H1 (cell line): Measurements from ENCODE around the gene NR2F1-AS1.

Experiments used
- BACH1 ChIP-seq: IDR thresholded peaks from 2 replicates; pipeline ENCODE4 v1.6.1; 2012; ENCODE audit warnings: low read length, improper control_type of control experiment
- CHD2 ChIP-seq: IDR thresholded peaks from 2 replicates; pipeline ENCODE4 v1.6.1; 2012; ENCODE audit warnings: low read length, improper control_type of control experiment
- EP300 ChIP-seq, 2 experiments: IDR thresholded peaks; 1 replicate in 1 of 2; 2 replicates in 1 of 2; pipeline ENCODE4 v1.6.1; 2011 to 2012; ENCODE audit warnings: low read depth in 2 of 2, low read length in 2 of 2, mild to moderate bottlenecking in 2 of 2, borderline replicate concordance in 1 of 2, inconsistent platforms in 1 of 2, moderate library complexity in 1 of 2
- KDM1A ChIP-seq: fragments of 200-600, 300-600 bp; sonication (generic); IDR thresholded peaks from 2 replicates; pipeline ENCODE4 v1.7.1; 2016; ENCODE audit warnings: mild to moderate bottlenecking, low read length, borderline replicate concordance
- MAFK ChIP-seq: IDR thresholded peaks from 2 replicates; pipeline ENCODE4 v1.6.1; 2012; ENCODE audit warnings: low read depth, mild to moderate bottlenecking, improper control_type of control experiment, low read length
- POLR2A ChIP-seq, 2 experiments: IDR thresholded peaks; 1 replicate in 1 of 2; 2 replicates in 1 of 2; pipeline ENCODE4 v1.6.1; 2011; ENCODE audit warnings: low read depth in 2 of 2, low read length in 2 of 2, mild to moderate bottlenecking in 2 of 2; ENCODE audit errors: control extremely low read depth in 1 of 2
- POLR2AphosphoS5 ChIP-seq: IDR thresholded peaks from 2 replicates; pipeline ENCODE4 v1.6.1; 2011; ENCODE audit warnings: low read depth, low read length
- RAD21 ChIP-seq, 2 experiments: IDR thresholded peaks in 1 of 2; conservative IDR thresholded peaks in 1 of 2; 2 replicates each; pipeline ENCODE4 v1.6.1; 2011; ENCODE audit warnings: low read depth in 2 of 2, low read length in 2 of 2, improper control_type of control experiment in 1 of 2, inconsistent platforms in 1 of 2, mild to moderate bottlenecking in 1 of 2, moderate library complexity in 1 of 2
- RFX5 ChIP-seq: IDR thresholded peaks from 2 replicates; pipeline ENCODE4 v1.6.1; 2011; ENCODE audit warnings: low read depth, low read length, improper control_type of control experiment, borderline replicate concordance
- SIRT6 ChIP-seq: IDR thresholded peaks from one replicate; pipeline ENCODE4 v1.7.1; 2012; ENCODE audit warnings: low read length, inconsistent platforms
- SP2 ChIP-seq: IDR thresholded peaks from 2 replicates; pipeline ENCODE4 v1.6.1; 2012; ENCODE audit warnings: mild to moderate bottlenecking, low read length, inconsistent platforms
- TCF12 ChIP-seq: IDR thresholded peaks from 2 replicates; pipeline ENCODE4 v1.6.1; 2011; ENCODE audit warnings: low read depth, mild to moderate bottlenecking, low read length
- TF ChIP-seq, protein P1 (sequence below), 3 experiments: IDR thresholded peaks; 1 replicate in 2 of 3; 2 replicates in 1 of 3; pipeline versions ENCODE4 v1.5.1 to v1.6.1; 2011; ENCODE audit warnings: low read length in 3 of 3, mild to moderate bottlenecking in 3 of 3, inconsistent platforms in 2 of 3, low read depth in 1 of 3, moderate library complexity in 1 of 3; ENCODE audit not compliant: insufficient read depth in 1 of 3; ENCODE audit errors: control extremely low read depth in 1 of 3
- TF ChIP-seq, protein P2 (sequence below): fragments of 300-600 bp; sonication (generic); IDR thresholded peaks from 2 replicates; pipeline ENCODE4 v1.7.1; 2012; ENCODE audit warnings: low read length, moderate library complexity, mild to moderate bottlenecking, inconsistent platforms; ENCODE audit not compliant: insufficient replicate concordance

DNA sequence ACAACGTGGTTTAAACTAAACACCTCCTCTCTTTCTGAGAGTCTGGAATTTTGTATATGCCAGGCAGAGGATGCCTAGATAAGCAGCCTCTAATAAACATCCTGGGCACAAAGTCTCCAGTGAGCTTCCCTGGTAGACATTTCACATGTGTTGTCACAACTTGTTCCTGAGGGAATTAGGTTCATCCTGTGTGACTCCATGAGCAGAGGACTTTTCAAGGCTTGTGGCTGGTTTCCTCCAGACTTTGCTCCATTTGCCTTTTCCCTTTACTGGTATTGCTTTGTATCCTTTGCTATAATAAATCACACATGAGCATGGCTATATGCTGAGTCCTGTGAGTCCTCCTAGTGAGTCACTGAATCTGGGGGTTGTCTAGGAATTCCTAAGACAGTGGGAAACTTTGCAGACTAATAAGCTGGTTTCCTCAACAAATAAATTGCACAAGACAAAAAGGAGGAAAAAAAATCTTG is 77.4 kb downstream of the NR2F1-AS1 start:
- TF ChIP-seq, protein P1, sequence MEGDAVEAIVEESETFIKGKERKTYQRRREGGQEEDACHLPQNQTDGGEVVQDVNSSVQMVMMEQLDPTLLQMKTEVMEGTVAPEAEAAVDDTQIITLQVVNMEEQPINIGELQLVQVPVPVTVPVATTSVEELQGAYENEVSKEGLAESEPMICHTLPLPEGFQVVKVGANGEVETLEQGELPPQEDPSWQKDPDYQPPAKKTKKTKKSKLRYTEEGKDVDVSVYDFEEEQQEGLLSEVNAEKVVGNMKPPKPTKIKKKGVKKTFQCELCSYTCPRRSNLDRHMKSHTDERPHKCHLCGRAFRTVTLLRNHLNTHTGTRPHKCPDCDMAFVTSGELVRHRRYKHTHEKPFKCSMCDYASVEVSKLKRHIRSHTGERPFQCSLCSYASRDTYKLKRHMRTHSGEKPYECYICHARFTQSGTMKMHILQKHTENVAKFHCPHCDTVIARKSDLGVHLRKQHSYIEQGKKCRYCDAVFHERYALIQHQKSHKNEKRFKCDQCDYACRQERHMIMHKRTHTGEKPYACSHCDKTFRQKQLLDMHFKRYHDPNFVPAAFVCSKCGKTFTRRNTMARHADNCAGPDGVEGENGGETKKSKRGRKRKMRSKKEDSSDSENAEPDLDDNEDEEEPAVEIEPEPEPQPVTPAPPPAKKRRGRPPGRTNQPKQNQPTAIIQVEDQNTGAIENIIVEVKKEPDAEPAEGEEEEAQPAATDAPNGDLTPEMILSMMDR (IDR thresholded peaks at IDR 0.05; ENCODE audit: control extremely low read depth in 1 of 3, insufficient read depth in 1 of 3, low read depth in 1 of 3, low read length in 3 of 3) = no peak
- no peak for TF ChIP-seq KDM1A
- TF ChIP-seq TCF12 = no peak
- no peak for TF ChIP-seq RFX5
- no peak for TF ChIP-seq BACH1
- no peak for TF ChIP-seq POLR2AphosphoS5
- TF ChIP-seq RAD21 (IDR thresholded peaks at IDR 0.05 in 1 of 2, conservative IDR thresholded peaks at IDR 0.05 in 1 of 2; ENCODE audit: low read depth in 2 of 2, low read length in 2 of 2) = no peak
- no peak for TF ChIP-seq POLR2A (IDR thresholded peaks at IDR 0.05; ENCODE audit: control extremely low read depth in 1 of 2, low read depth in 2 of 2, low read length in 2 of 2)
- TF ChIP-seq SP2 = no peak
- TF ChIP-seq MAFK = no peak
- no peak for TF ChIP-seq SIRT6
- TF ChIP-seq CHD2 = no peak
- TF ChIP-seq, protein P2, sequence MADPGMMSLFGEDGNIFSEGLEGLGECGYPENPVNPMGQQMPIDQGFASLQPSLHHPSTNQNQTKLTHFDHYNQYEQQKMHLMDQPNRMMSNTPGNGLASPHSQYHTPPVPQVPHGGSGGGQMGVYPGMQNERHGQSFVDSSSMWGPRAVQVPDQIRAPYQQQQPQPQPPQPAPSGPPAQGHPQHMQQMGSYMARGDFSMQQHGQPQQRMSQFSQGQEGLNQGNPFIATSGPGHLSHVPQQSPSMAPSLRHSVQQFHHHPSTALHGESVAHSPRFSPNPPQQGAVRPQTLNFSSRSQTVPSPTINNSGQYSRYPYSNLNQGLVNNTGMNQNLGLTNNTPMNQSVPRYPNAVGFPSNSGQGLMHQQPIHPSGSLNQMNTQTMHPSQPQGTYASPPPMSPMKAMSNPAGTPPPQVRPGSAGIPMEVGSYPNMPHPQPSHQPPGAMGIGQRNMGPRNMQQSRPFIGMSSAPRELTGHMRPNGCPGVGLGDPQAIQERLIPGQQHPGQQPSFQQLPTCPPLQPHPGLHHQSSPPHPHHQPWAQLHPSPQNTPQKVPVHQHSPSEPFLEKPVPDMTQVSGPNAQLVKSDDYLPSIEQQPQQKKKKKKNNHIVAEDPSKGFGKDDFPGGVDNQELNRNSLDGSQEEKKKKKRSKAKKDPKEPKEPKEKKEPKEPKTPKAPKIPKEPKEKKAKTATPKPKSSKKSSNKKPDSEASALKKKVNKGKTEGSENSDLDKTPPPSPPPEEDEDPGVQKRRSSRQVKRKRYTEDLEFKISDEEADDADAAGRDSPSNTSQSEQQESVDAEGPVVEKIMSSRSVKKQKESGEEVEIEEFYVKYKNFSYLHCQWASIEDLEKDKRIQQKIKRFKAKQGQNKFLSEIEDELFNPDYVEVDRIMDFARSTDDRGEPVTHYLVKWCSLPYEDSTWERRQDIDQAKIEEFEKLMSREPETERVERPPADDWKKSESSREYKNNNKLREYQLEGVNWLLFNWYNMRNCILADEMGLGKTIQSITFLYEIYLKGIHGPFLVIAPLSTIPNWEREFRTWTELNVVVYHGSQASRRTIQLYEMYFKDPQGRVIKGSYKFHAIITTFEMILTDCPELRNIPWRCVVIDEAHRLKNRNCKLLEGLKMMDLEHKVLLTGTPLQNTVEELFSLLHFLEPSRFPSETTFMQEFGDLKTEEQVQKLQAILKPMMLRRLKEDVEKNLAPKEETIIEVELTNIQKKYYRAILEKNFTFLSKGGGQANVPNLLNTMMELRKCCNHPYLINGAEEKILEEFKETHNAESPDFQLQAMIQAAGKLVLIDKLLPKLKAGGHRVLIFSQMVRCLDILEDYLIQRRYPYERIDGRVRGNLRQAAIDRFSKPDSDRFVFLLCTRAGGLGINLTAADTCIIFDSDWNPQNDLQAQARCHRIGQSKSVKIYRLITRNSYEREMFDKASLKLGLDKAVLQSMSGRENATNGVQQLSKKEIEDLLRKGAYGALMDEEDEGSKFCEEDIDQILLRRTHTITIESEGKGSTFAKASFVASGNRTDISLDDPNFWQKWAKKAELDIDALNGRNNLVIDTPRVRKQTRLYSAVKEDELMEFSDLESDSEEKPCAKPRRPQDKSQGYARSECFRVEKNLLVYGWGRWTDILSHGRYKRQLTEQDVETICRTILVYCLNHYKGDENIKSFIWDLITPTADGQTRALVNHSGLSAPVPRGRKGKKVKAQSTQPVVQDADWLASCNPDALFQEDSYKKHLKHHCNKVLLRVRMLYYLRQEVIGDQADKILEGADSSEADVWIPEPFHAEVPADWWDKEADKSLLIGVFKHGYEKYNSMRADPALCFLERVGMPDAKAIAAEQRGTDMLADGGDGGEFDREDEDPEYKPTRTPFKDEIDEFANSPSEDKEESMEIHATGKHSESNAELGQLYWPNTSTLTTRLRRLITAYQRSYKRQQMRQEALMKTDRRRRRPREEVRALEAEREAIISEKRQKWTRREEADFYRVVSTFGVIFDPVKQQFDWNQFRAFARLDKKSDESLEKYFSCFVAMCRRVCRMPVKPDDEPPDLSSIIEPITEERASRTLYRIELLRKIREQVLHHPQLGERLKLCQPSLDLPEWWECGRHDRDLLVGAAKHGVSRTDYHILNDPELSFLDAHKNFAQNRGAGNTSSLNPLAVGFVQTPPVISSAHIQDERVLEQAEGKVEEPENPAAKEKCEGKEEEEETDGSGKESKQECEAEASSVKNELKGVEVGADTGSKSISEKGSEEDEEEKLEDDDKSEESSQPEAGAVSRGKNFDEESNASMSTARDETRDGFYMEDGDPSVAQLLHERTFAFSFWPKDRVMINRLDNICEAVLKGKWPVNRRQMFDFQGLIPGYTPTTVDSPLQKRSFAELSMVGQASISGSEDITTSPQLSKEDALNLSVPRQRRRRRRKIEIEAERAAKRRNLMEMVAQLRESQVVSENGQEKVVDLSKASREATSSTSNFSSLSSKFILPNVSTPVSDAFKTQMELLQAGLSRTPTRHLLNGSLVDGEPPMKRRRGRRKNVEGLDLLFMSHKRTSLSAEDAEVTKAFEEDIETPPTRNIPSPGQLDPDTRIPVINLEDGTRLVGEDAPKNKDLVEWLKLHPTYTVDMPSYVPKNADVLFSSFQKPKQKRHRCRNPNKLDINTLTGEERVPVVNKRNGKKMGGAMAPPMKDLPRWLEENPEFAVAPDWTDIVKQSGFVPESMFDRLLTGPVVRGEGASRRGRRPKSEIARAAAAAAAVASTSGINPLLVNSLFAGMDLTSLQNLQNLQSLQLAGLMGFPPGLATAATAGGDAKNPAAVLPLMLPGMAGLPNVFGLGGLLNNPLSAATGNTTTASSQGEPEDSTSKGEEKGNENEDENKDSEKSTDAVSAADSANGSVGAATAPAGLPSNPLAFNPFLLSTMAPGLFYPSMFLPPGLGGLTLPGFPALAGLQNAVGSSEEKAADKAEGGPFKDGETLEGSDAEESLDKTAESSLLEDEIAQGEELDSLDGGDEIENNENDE = no peak
- TF ChIP-seq EP300 (IDR thresholded peaks at IDR 0.05; ENCODE audit: borderline replicate concordance in 1 of 2, low read depth in 2 of 2, low read length in 2 of 2) = no peak
